Measurements from ENCODE around the gene IFT88. TPM values are rescaled to one million over a fixed set of nuclear protein-coding genes. Genes with fewer than 3 reads are reported as not detected.

The IFT88 gene
- total RNA-seq, 4 donors from 2014 or later, result 5.6 to 21.6 (median 10.4) TPM

DNA sequence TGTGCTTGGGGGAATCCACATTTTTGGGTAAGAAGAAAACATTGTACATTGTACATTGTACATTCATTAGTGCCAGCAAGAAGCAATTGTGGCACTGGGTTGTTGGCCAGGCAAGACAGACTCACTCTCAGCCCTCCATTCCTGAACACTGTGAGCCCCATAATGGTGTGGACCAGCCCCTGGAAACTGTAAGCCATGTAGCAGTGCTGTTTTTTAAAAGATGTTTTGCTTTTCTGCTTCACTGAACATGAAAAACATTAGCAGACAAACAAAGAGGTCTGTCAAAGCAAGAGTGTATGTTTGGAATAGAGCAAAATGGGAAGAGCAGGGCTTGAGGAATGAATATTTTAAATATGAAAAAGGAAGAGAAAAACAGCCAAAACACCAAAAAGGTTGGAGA is 97.4 kb downstream of the IFT88 start:
- no peak overlapping the region for H3K4me3 ChIP-seq
- no peaks in the 10 kb centered on the region for H3K27me3 ChIP-seq
- H3K36me3 ChIP-seq, result peaks cover 4% of the 10 kb centered on the region
- no peak for DNase-seq (ENCODE audit: low spot score in 2 of 2)
- no peaks in the 10 kb centered on the region for H3K9me3 ChIP-seq
- no peaks in the 10 kb centered on the region for H3K4me1 ChIP-seq
- no peak for TF ChIP-seq EP300 (IDR thresholded peaks at IDR 0.05)
- TF ChIP-seq, protein P1, sequence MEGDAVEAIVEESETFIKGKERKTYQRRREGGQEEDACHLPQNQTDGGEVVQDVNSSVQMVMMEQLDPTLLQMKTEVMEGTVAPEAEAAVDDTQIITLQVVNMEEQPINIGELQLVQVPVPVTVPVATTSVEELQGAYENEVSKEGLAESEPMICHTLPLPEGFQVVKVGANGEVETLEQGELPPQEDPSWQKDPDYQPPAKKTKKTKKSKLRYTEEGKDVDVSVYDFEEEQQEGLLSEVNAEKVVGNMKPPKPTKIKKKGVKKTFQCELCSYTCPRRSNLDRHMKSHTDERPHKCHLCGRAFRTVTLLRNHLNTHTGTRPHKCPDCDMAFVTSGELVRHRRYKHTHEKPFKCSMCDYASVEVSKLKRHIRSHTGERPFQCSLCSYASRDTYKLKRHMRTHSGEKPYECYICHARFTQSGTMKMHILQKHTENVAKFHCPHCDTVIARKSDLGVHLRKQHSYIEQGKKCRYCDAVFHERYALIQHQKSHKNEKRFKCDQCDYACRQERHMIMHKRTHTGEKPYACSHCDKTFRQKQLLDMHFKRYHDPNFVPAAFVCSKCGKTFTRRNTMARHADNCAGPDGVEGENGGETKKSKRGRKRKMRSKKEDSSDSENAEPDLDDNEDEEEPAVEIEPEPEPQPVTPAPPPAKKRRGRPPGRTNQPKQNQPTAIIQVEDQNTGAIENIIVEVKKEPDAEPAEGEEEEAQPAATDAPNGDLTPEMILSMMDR (IDR thresholded peaks at IDR 0.05), result no peak
- no peak for TF ChIP-seq POLR2AphosphoS5 (IDR thresholded peaks at IDR 0.05)
- no peak for TF ChIP-seq POLR2A (IDR thresholded peaks at IDR 0.05)
- H3K27ac ChIP-seq, result no peak overlapping the region

DNA sequence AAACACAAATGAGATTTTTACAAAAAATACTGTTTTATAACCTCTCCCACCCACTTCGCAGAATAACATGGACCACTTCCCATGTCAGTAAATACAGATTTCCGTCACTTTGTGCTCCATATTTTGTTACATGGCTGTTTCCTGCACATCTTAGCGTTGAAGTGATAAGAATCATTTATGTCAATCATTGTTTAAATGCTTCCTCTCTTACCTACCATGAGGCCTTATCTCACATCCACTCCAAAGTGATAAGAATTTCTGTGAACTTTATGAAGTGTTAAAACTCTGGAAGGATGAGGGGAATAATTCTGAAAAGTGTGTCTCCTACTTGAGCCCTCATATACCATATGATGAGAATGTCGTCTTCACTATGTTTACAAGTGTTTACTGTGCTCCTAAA is 100.0 kb downstream of the IFT88 start:
- H3K27me3 ChIP-seq, result no peaks in the 10 kb centered on the region
- no peaks in the 10 kb centered on the region for H3K9me3 ChIP-seq
- H3K4me1 ChIP-seq, result no peaks in the 10 kb centered on the region
- H3K27ac ChIP-seq, result no peak overlapping the region
- H3K36me3 ChIP-seq, result peaks cover 4% of the 10 kb centered on the region
- WGBS, result 91% methylated on average over 4 of the region's 4 CpGs
- TF ChIP-seq POLR2A (IDR thresholded peaks at IDR 0.05) (no peak), POLR2AphosphoS5 (IDR thresholded peaks at IDR 0.05) (no peak), EP300 (IDR thresholded peaks at IDR 0.05) (no peak)
- TF ChIP-seq, protein P1 (IDR thresholded peaks at IDR 0.05), result no peak
- DNase-seq (ENCODE audit: low spot score in 2 of 2), result no peak
- no peak overlapping the region for H3K4me3 ChIP-seq

DNA sequence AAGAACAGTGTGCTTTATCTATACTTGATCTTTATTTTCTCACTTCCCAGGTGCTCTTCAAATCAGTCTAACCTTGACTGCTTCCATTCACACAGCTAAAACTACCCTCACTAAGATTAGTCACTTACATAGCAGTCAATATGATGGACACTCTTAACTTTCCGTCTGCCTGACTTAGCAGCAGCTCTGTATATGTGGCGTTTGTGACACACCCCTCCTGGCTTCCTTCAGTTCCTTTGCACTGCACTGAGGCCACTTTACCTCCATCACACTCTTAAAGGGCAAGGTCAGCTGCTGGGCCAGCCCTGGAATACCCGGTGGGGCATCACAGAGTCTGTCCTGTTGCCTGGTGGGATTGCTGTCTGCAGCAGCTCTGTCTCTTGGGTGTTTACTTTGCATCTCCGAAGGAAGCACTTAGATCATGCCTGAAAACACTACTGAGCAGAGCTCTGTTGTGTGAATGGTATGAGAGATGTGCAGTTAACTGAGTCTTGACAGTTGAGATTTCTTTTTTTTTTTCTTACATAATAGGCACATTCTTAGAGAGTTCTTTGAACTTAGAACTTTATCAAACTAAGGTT is 101.0 kb downstream of the IFT88 start:
- DNase-seq (ENCODE audit: low spot score in 2 of 2), result no peak

DNA sequence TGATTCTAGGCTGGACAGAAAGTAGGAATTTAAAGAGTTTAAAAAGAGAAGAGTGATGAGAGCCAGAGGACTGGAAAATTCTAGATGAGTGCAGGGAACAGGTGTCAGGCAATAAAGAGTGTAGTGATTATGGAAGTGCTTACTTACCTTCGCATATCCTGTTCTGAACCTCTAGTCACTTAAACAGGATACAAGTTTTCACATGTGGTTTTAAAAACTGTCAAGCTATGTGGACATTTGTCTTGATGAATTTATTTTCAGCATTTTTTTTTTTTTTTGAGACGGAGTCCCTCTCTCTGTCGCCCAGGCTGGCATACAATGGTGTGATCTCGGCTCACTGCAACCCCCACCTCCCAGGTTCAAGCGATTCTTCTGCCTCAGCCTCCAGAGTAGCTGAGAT is 102.2 kb downstream of the IFT88 start:
- Histone ChIP-seq H3K27ac (no peak overlapping the region), H3K4me3 (no peak overlapping the region), H3K36me3 (peaks cover 1% of the 10 kb centered on the region), H3K9me3 (no peaks in the 10 kb centered on the region), H3K27me3 (no peaks in the 10 kb centered on the region), H3K4me1 (no peaks in the 10 kb centered on the region)
- TF ChIP-seq POLR2A (IDR thresholded peaks at IDR 0.05) (no peak), EP300 (IDR thresholded peaks at IDR 0.05) (no peak)
- no peak for DNase-seq (ENCODE audit: low spot score in 2 of 2)
- WGBS, result 85% methylated on average over 5 of the region's 5 CpGs

More for the DNA sequence above, 101.0 kb downstream of the IFT88 start:
- TF ChIP-seq POLR2A (IDR thresholded peaks at IDR 0.05) (no peak), POLR2AphosphoS5 (IDR thresholded peaks at IDR 0.05) (no peak), EP300 (IDR thresholded peaks at IDR 0.05) (no peak)
- TF ChIP-seq, protein P1 (IDR thresholded peaks at IDR 0.05), result no peak
- 77% methylated on average over 4 of the region's 4 CpGs for WGBS
- Histone ChIP-seq H3K27ac (no peak overlapping the region), H3K27me3 (no peaks in the 10 kb centered on the region), H3K4me1 (no peaks in the 10 kb centered on the region), H3K36me3 (peaks cover 4% of the 10 kb centered on the region), H3K4me3 (no peak overlapping the region), H3K9me3 (no peaks in the 10 kb centered on the region)

DNA sequence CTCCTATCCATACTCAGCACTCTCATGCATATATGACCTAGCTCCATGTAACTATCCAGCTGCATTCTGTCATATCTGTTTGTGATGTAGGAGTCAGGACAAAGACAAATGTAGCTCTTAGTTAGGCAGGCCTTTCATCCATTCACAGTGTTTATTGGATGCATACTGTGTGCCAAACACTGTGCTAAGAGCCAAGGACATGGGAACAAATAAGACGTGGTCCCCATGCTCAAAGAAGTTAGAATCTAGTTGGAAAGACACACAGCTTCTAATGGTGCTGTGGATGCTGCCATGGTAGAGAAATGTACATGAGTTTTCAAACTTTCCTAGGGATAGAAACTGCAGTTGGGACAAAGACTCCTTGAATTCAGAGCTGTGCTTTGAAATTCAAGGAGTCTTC is 104.8 kb downstream of the IFT88 start:
- no peaks in the 10 kb centered on the region for H3K9me3 ChIP-seq
- H3K4me1 ChIP-seq, result no peaks in the 10 kb centered on the region
- no peak for DNase-seq (ENCODE audit: low spot score in 2 of 2)
- peaks cover 4% of the 10 kb centered on the region for H3K36me3 ChIP-seq
- TF ChIP-seq EP300 (IDR thresholded peaks at IDR 0.05) (no peak), POLR2AphosphoS5 (IDR thresholded peaks at IDR 0.05) (no peak)
- 100% methylated on average over 1 of the region's 1 CpG for WGBS
- no peaks in the 10 kb centered on the region for H3K27me3 ChIP-seq
- no peak overlapping the region for H3K27ac ChIP-seq
- H3K4me3 ChIP-seq, result no peak overlapping the region

DNA sequence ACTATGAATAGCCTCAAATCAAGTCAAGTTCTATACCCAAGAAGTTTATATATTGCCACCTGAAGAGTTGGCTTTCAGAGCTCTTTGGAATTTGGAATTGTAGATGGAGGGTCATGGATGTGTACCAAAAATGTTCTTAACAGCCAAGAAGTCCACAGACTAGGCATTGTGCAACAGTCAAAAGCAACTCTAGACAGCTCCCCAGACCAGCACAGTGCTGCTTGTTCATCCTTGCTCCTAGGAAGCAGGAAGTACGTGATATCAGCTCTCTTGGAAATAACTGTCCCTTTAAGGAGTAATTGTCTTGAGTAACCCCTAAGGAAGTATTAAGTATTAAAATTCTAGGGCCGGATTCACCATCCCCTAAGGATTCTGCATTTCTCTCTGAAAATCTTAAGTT is 105.8 kb downstream of the IFT88 start:
- H3K27me3 ChIP-seq, result no peaks in the 10 kb centered on the region
- peaks cover 4% of the 10 kb centered on the region for H3K36me3 ChIP-seq
- 79% methylated on average over 2 of the region's 2 CpGs for WGBS
- H3K27ac ChIP-seq, result no peak overlapping the region
- H3K9me3 ChIP-seq, result no peaks in the 10 kb centered on the region
- TF ChIP-seq, protein P1 (IDR thresholded peaks at IDR 0.05), result no peak
- TF ChIP-seq EP300 (IDR thresholded peaks at IDR 0.05) (no peak), POLR2AphosphoS5 (IDR thresholded peaks at IDR 0.05) (no peak), POLR2A (IDR thresholded peaks at IDR 0.05) (no peak)
- no peak overlapping the region for H3K4me3 ChIP-seq
- no peaks in the 10 kb centered on the region for H3K4me1 ChIP-seq
- DNase-seq (ENCODE audit: low spot score in 2 of 2), result no peak

Measured in suprapubic skin (tissue), 4 donors.